Measurements from ENCODE around the gene ZNF560. TPM values are rescaled to one million over a fixed set of nuclear protein-coding genes. Genes with fewer than 3 reads are reported as not detected.

Gene ZNF560
- total and polyA plus RNA-seq, 2 of the 13 experiments (the other 11 are each of a cell fraction or from before 2014, with no cell fraction given): not detected

- TF ChIP-seq POLR2G (IDR thresholded peaks at IDR 0.05; ENCODE audit: low read depth, low read length) (no peak), TFDP2 (CRISPR knock-in tag; IDR thresholded peaks at IDR 0.05) (no peak), BCL6 (CRISPR knock-in tag; IDR thresholded peaks at IDR 0.05) (no peak), POLR2AphosphoS2 (IDR thresholded peaks at IDR 0.05; ENCODE audit: low read depth, low read length) (no peak), ZFP37 (CRISPR knock-in tag; IDR thresholded peaks at IDR 0.05; ENCODE audit: borderline replicate concordance) (no peak), ZNF281 (CRISPR knock-in tag; IDR thresholded peaks at IDR 0.05; ENCODE audit: borderline replicate concordance) (no peak), ZNF431 (CRISPR knock-in tag; IDR thresholded peaks at IDR 0.05; ENCODE audit: borderline replicate concordance, low read depth) (no peak), ZBTB7B (CRISPR knock-in tag; IDR thresholded peaks at IDR 0.05) (no peak), MLX (CRISPR knock-in tag; IDR thresholded peaks at IDR 0.05) (no peak), HBP1 (CRISPR knock-in tag; IDR thresholded peaks at IDR 0.05; ENCODE audit: low read depth) (no peak), HNRNPH1 (optimal IDR thresholded peaks at IDR 0.05; ENCODE audit: low read depth, low read length) (no peak), DMAP1 (CRISPR knock-in tag; IDR thresholded peaks at IDR 0.05) (no peak), ZSCAN9 (CRISPR knock-in tag; IDR thresholded peaks at IDR 0.05; ENCODE audit: borderline replicate concordance) (no peak)
Observed at GRCh38 chr19:9500796-9501195, 2.4 kb upstream of the ZNF560 start (continued).
